Thyroid gland (tissue), 4 donors: ENCODE measurements around the gene HEATR5A.

Source experiments
- POLR2A ChIP-seq, 2 donors: fragments of 450-650 bp; IDR thresholded peaks; one replicate each; pipeline ENCODE4 v1.6.1; 2017; ENCODE audit warnings: antibody characterized with exemption in 2 of 2, mild to moderate bottlenecking in 2 of 2, moderate library complexity in 1 of 2
- TF ChIP-seq, protein P1 (sequence below), 6 experiments: fragments of 200-600 bp in 3 of 6; fragments of 450-650 bp in 3 of 6; sonication (generic) in 3 of 6; IDR thresholded peaks; one replicate each; pipeline ENCODE4 v1.5.1; 2016 to 2019; ENCODE audit warnings: antibody characterized with exemption in 6 of 6, mild to moderate bottlenecking in 2 of 6, inconsistent platforms in 1 of 6, moderate library complexity in 1 of 6

DNA sequence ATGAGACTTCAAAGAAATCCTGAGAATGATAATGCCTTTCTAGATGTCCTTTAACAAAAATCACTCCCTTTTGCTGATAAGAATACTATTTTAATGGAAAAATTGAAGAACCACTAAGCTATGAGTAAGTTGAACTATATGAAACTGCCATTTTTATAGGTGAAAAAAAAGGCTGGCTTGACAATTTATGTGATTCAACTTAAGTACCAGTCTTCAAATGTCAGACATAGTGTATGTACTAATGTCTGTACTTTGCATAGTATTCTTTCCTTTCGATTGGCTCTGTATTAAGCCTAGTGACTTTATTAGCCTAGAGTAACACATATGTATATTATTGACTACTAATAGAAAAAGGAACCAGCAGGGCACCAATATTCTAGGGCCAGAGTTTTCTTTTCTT lies 11.9 kb downstream of the HEATR5A start:
- TF ChIP-seq, protein P1, sequence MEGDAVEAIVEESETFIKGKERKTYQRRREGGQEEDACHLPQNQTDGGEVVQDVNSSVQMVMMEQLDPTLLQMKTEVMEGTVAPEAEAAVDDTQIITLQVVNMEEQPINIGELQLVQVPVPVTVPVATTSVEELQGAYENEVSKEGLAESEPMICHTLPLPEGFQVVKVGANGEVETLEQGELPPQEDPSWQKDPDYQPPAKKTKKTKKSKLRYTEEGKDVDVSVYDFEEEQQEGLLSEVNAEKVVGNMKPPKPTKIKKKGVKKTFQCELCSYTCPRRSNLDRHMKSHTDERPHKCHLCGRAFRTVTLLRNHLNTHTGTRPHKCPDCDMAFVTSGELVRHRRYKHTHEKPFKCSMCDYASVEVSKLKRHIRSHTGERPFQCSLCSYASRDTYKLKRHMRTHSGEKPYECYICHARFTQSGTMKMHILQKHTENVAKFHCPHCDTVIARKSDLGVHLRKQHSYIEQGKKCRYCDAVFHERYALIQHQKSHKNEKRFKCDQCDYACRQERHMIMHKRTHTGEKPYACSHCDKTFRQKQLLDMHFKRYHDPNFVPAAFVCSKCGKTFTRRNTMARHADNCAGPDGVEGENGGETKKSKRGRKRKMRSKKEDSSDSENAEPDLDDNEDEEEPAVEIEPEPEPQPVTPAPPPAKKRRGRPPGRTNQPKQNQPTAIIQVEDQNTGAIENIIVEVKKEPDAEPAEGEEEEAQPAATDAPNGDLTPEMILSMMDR (IDR thresholded peaks at IDR 0.05), result no peak
- no peak for TF ChIP-seq POLR2A (IDR thresholded peaks at IDR 0.05)
